ENCODE measurements around the gene IL4.

- no peak for TF ChIP-seq CTCF (IDR thresholded peaks at IDR 0.05)
- no peak for TF ChIP-seq POLR2A (IDR thresholded peaks at IDR 0.05)
These were observed 34.9 kb downstream of the IL4 start for GRCh38 chr5:132708645-132709044.

Measured in uterus (tissue), 2 donors.